Left colon (tissue), 2 donors: ENCODE measurements around the gene LTBP3. TPM values are rescaled to one million over a fixed set of nuclear protein-coding genes. Genes with fewer than 3 reads are reported as not detected.

Source experiments
- ATAC-seq: fragments of 200-7000 bp; cut with Tn5 transposase; one replicate; pipeline ENCODE4 v1.9.1; 2020; ENCODE audit warnings: mild to moderate bottlenecking, moderate library complexity
- DNase-seq, 2 donors: peaks; one replicate each; pipeline ENCODE4 v3.0.0-alpha.2; 2020
- intact Hi-C, 2 donors: fragments of 100-400 bp; cut with DNase I in 1 of 2; cut with micrococcal nuclease in 1 of 2; formaldehyde crosslinking; loops; one replicate each; pipeline versions ENCODE4 v1.11.2 to v1.14.0; 2022; cut with DNase I, micrococcal nuclease
- total RNA-seq, 2 donors: library from RNA; stranded (reverse); fragmentation: NEBNext Ultra II Directional; extraction: Animal tissue kit (Norgen Biotek cat#: 25700); gene quantifications; one replicate each; pipeline ENCODE4 v1.2.1, GENCODE V29; 2021
- donor health status: DM: no; HTN: no; CAD: no.
- donor health status: DM: yes; HTN: yes; CAD: no.

Gene LTBP3
- total RNA-seq, 2 donors from 2014 or later, result 24.9 to 42.9 TPM

GRCh38 chr11:65588199-65589054 is 30.3 kb upstream of the LTBP3 start:
- peak; percentile 63 for ATAC-seq
- intact Hi-C loops, result no loop called here
- DNase-seq, result peak; percentile 74 to 78

GRCh38 chr11:65586676-65587075 is 28.5 kb upstream of the LTBP3 start:
- DNase-seq (no peak), ATAC-seq (no peak)
- intact Hi-C loops, result no loop called here

DNA sequence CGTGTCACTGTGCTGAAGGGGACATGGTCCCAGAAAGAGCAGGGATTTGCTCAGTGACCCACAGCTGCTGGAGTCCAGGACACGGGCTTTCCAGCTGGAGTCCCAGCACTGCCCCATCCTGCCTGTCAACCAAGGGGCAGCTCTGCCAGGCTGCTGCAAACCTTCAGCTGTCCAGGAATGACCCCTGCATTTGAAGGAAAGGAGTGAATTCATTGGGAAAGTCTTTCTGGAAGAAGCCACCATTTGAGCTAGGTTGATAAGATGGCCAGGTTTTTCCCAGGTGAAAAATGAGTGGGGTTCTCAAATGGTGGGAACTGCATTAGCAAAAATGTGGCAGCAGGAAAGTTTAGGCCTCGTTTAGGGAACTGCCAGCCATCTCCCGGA is 28.1 kb upstream of the LTBP3 start:
- DNase-seq (no peak), ATAC-seq (no peak)
- intact Hi-C loops, result no loop called here

DNA sequence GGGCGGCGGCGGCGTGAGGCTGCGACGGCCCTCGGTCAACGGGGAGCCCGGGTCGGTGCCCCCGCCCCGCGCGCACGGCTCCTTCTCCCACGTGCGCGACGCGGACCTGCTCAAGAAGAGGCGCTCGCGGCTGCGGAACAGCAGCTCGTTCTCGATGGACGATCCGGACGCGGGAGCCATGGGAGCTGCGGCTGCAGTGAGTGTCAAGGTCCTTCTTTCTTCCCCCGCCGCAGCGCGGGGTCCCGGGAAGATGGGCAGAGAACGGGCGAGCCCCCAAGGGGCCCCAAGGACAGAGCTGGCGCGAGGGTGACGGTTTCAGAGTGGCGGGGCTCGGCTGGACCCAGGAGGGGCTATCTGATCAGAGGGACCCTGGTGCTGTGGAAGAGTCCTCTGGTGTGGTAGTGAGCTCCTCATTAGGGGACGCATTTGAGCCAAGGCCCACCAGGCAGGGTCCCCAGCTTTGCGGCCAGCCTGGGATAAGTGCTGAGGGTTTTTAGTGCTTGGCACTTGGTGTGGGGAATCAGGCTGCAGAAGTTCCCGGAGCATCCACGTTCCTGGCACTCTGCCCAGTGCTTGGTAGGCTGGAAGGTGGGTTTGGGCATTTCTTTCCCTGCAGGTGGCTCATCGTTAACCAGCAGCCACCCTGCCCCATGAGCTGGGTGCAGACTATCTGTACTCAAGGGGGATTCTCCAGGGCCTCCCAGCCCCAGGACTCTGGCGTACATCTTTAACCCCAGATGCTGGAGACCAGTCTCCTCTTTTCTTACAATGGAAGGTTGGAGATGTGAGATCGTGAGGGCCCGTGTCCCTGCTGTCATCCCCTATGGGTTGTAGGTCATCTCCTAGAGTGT is 27.5 kb upstream of the LTBP3 start:
- intact Hi-C loops, result no loop called here
- ATAC-seq, result no peak
- no peak for DNase-seq

DNA sequence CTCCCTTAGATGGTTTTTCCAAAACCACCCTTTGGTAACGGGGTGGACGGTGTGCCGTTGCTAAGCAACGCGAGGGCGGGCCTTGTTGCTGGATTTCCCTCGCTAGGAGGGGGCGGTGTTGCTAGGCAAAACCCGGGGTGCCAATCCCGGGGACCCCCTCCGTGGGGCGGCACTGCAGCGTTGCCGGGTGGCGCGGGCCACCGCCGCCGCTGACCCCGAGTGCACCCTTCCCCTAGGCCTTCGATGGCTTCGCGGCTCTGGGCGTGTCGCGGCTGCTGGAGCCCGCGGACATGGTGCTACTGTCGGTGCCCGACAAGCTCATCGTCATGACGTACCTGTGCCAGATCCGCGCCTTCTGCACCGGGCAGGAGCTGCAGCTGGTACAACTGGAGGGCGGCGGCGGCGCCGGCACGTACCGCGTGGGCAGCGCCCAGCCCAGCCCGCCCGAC is 26.6 kb upstream of the LTBP3 start:
- ATAC-seq (no peak), DNase-seq (no peak)
- intact Hi-C loops, result no loop called here

- no peak for ATAC-seq
- intact Hi-C loops, result no loop called here
These were observed 25.9 kb upstream of the LTBP3 start for GRCh38 chr11:65584106-65584505.

GRCh38 chr11:65583589-65583988 is 25.4 kb upstream of the LTBP3 start:
- no peak for DNase-seq
- no peak for ATAC-seq
- intact Hi-C loops, result no loop called here

More at GRCh38 chr11:65584106-65584505, 25.9 kb upstream of the LTBP3 start:
- DNase-seq, result no peak

GRCh38 chr11:65581928-65582327 is 23.8 kb upstream of the LTBP3 start:
- ATAC-seq, result no peak
- no peak for DNase-seq
- intact Hi-C loops, result no loop called here

DNA sequence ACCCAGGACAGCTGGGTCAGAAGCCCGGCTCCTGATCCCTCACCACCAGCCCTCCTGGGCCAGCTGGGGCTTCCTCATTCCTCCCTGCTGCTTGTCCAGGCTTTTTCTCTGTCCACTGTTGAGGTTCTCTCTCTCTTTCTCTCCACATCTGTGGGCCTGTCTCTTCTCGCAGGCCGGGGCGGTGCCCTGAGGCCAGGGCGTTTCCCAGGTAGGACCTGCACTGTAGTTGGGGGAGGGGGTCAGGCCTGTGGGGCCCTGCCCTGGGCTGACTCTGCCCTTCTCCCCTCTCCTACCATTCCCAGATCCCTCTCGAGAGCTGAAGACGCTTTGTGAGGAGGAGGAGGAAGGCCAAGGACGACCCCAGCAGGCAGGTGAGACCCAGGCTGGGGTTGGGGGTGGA is 22.6 kb upstream of the LTBP3 start:
- ATAC-seq (no peak), DNase-seq (no peak)
- intact Hi-C loops, result no loop called here

GRCh38 chr11:65580031-65580692 is 22.0 kb upstream of the LTBP3 start:
- DNase-seq, result no peak
- intact Hi-C loops, result no loop called here

GRCh38 chr11:65579291-65579690 is 21.1 kb upstream of the LTBP3 start:
- ATAC-seq (no peak), DNase-seq (no peak)
- intact Hi-C loops, result no loop called here

More at GRCh38 chr11:65580031-65580692, 22.0 kb upstream of the LTBP3 start:
- no peak for ATAC-seq

DNA sequence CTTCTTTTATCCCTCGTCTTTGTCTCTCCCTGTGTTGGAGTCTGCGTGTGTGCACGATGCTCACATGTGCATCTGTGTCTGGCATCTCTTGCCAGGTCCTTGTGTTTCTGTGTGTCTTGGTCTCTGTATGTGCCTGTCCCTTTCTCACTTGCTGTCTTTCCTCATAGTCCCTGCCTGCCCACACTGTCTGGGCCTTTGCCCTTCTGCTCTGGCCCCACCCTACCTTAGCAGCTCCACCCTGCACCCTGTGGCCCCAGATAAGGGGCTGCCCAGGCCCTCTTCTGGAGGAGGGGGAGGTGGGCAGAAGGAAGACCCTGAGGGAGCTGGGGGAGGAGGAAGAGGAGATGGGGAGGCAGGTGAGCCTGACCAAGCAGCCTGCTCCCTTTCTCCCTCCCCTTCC is 20.5 kb upstream of the LTBP3 start:
- no peak for DNase-seq
- ATAC-seq, result peak; percentile 7

DNA sequence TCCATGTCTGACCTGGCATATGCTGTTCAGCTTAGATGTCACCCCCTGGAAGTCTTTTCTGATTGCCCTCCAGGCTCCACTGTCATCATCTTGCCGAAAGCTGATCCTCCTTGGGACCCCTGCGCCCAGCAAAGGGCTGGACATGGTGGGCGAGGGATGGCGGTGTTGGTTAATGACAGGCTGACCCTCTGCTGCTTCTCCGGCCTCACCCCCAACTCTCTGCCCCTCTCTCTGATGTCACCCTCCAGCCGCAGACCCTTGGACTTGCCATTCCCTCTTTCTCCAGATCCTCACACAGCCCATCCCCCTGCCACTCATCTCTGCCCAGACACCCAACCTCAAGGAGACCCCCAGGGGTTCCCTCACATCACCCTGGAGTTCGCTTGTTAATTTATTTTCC is 20.0 kb upstream of the LTBP3 start:
- DNase-seq (no peak), ATAC-seq (no peak)
- intact Hi-C loops, result no loop called here

More for the DNA sequence above, 20.5 kb upstream of the LTBP3 start:
- intact Hi-C loops, result no loop called here

GRCh38 chr11:65577756-65578109 is 19.6 kb upstream of the LTBP3 start:
- intact Hi-C loops, result no loop called here
- ATAC-seq (no peak), DNase-seq (no peak)

GRCh38 chr11:65576867-65577755 is 19.0 kb upstream of the LTBP3 start:
- ATAC-seq (peak; percentile 51), DNase-seq (peak; percentile 74 to 85)
- intact Hi-C loops, result no loop called here

- intact Hi-C loops, result no loop called here
- no peak for ATAC-seq
- DNase-seq, result peak in 1 of 2 donors; percentile 67
These were observed 18.2 kb upstream of the LTBP3 start for GRCh38 chr11:65576232-65576866.

GRCh38 chr11:65575568-65576231 is 17.5 kb upstream of the LTBP3 start, which contains the start of gene EHBP1L1:
EHBP1L1 (plus strand) TSS chr11:65576053; CDS start chr11:65576303, 250 bp downstream.
- ATAC-seq, result peak; percentile 47
- intact Hi-C loops, result no loop called here
- DNase-seq, result peak; percentile 81 to 84
